Endothelial cell of umbilical vein (primary cell): Measurements from ENCODE around the gene AMER2. TPM values are rescaled to one million over a fixed set of nuclear protein-coding genes. Genes with fewer than 3 reads are reported as not detected.

ENCODE experiments used
- BruUV-seq: library from RNA; stranded (reverse); fragments of 400-500 nt; replicated peaks from 2 replicates; lab custom pipeline; 2021; lab: Mats Ljungman, UMichigan
- CTCF ChIA-PET: fragments of 300-600, 350-600 bp; sonication (Branson Sonifier 250); formaldehyde crosslinking; loops from one replicate; lab custom pipeline; 2021; ENCODE audit warnings: antibody characterized with exemption, inconsistent platforms; lab: Charles Lee
- POLR2A ChIA-PET: fragments of 300-600, 350-600 bp; sonication (Branson Sonifier 250); formaldehyde crosslinking; loops from one replicate; lab custom pipeline; 2021; ENCODE audit warnings: antibody characterized with exemption, inconsistent platforms; lab: Charles Lee
- DNase-seq: peaks from one replicate; pipeline ENCODE4 v3.0.0-alpha.2; 2011; ENCODE audit warnings: low read depth, low spot score
- FAIRE-seq: peaks from 2 replicates; lab custom pipeline; 2011; peaks lifted over from hg19 to GRCh38; lab: Jason Lieb, UNC
- H2AFZ ChIP-seq: 2 replicates; pipeline ENCODE4 v1.6.0; 2012; ENCODE audit warnings: low read depth, low read length, control low read depth, inconsistent platforms
- H3K27ac ChIP-seq: 2 replicates; pipeline ENCODE4 v1.5.1; 2011; ENCODE audit warnings: low read depth, mild to moderate bottlenecking, control low read depth, low read length, moderate library complexity; ENCODE audit not compliant: insufficient read depth
- H3K27me3 ChIP-seq, 2 experiments: 2 replicates each; pipeline versions ENCODE4 v1.6.0 to v1.6.1; 2011; ENCODE audit warnings: low read length in 2 of 2, mixed read lengths in 1 of 2; ENCODE audit not compliant: control insufficient read depth in 2 of 2, insufficient read depth in 2 of 2
- H3K36me3 ChIP-seq, 2 experiments: 2 replicates in 1 of 2; 3 replicates in 1 of 2; pipeline ENCODE4 v1.5.1; 2011; ENCODE audit warnings: low read length in 2 of 2, mild to moderate bottlenecking in 1 of 2, moderate library complexity in 1 of 2; ENCODE audit not compliant: control insufficient read depth in 2 of 2, insufficient read depth in 2 of 2; ENCODE audit errors: extremely low read depth in 1 of 2
- H3K4me1 ChIP-seq: 3 replicates; pipeline ENCODE4 v1.5.1; 2011; ENCODE audit warnings: mild to moderate bottlenecking, low read length; ENCODE audit not compliant: control insufficient read depth, insufficient read depth; ENCODE audit errors: extremely low read depth
- H3K4me2 ChIP-seq: 2 replicates; pipeline ENCODE4 v1.6.1; 2011; ENCODE audit warnings: low read length, control low read depth, mixed read lengths; ENCODE audit not compliant: insufficient read depth
- H3K4me3 ChIP-seq, 3 experiments: fragments of 200-600 bp in 1 of 3; sonication (generic), shearing (Covaris generic) in 1 of 3; replicated peaks in 1 of 3; 2 replicates each; pipeline ENCODE4 v1.5.1; 2011 to 2016; ENCODE audit warnings: control low read depth in 3 of 3, low read length in 3 of 3, mild to moderate bottlenecking in 2 of 3, inconsistent platforms in 1 of 3, low read depth in 1 of 3, moderate library complexity in 1 of 3; ENCODE audit not compliant: insufficient read depth in 1 of 3
- H3K79me2 ChIP-seq: 2 replicates; pipeline ENCODE4 v1.6.0; 2012; ENCODE audit warnings: low read length, inconsistent platforms; ENCODE audit not compliant: control insufficient read depth, insufficient read depth
- H3K9ac ChIP-seq: replicated peaks from 2 replicates; pipeline ENCODE3; 2011; ENCODE audit warnings: low read length, control low read depth; ENCODE audit not compliant: insufficient read depth; ENCODE audit errors: extremely low read depth
- H3K9me1 ChIP-seq: replicated peaks from 3 replicates; pipeline ENCODE4 v1.6.0; 2011; ENCODE audit warnings: mild to moderate bottlenecking, low read length; ENCODE audit not compliant: control insufficient read depth, insufficient read depth; ENCODE audit errors: extremely low read depth
- H3K9me3 ChIP-seq: replicated peaks from 2 replicates; pipeline ENCODE4 v1.5.1; 2012; ENCODE audit warnings: low read length, inconsistent platforms; ENCODE audit not compliant: control insufficient read depth, insufficient read depth
- H4K20me1 ChIP-seq: replicated peaks from 2 replicates; pipeline ENCODE3; 2011; ENCODE audit warnings: mild to moderate bottlenecking, low read length; ENCODE audit not compliant: control insufficient read depth, insufficient read depth; ENCODE audit errors: extremely low read depth
- CTCF ChIP-seq, 2 donors: IDR thresholded peaks; 1 replicate in 1 of 2; 2 replicates in 1 of 2; pipeline ENCODE4 v1.5.1; 2011; ENCODE audit warnings: low read length in 2 of 2, mild to moderate bottlenecking in 2 of 2, moderate library complexity in 2 of 2, control low read depth in 1 of 2, inconsistent platforms in 1 of 2, low read depth in 1 of 2; ENCODE audit not compliant: insufficient read depth in 1 of 2; ENCODE audit errors: extremely low read depth in 1 of 2
- EZH2 ChIP-seq: IDR thresholded peaks from 2 replicates; pipeline ENCODE4 v1.6.1; 2012; ENCODE audit warnings: borderline replicate concordance, low read depth, mild to moderate bottlenecking, moderate library complexity, low read length, inconsistent platforms; ENCODE audit not compliant: severe bottlenecking
- FOS ChIP-seq: IDR thresholded peaks from 2 replicates; pipeline ENCODE4 v1.6.1; 2011; ENCODE audit warnings: mild to moderate bottlenecking, low read length, moderate library complexity, borderline replicate concordance; ENCODE audit not compliant: insufficient read depth
- GATA2 ChIP-seq: IDR thresholded peaks from 2 replicates; pipeline ENCODE4 v1.7.0; 2011; ENCODE audit warnings: low read depth, mild to moderate bottlenecking, moderate library complexity, mixed read lengths, low read length; ENCODE audit not compliant: insufficient read length, insufficient read depth
- JUN ChIP-seq: IDR thresholded peaks from 2 replicates; pipeline ENCODE4 v1.6.1; 2011; ENCODE audit warnings: borderline replicate concordance, low read depth; ENCODE audit not compliant: insufficient read length, insufficient read depth
- MYC ChIP-seq: IDR thresholded peaks from one replicate; pipeline ENCODE4 v1.6.1; 2011; ENCODE audit warnings: mild to moderate bottlenecking, low read depth, low read length
- POLR2A ChIP-seq: IDR thresholded peaks from 2 replicates; pipeline ENCODE4 v1.6.1; 2012; ENCODE audit warnings: low read depth, mild to moderate bottlenecking, control low read depth, low read length
- POLR2AphosphoS5 ChIP-seq: IDR thresholded peaks from 2 replicates; pipeline ENCODE4 v1.6.1; 2012; ENCODE audit warnings: low read depth, mild to moderate bottlenecking, control low read depth, low read length, moderate library complexity; ENCODE audit not compliant: insufficient read depth
- dilution Hi-C: fragments of 300-500 bp; cut with MboI; formaldehyde crosslinking; loops from one replicate; pipeline ENCODE4 v1.15.0; 2019; ENCODE audit warnings: low sequenced_read_pairs; ENCODE audit not compliant: extremely low pct_ligation_motif_present
- intact Hi-C: fragments of 100-400 bp; cut with micrococcal nuclease; formaldehyde crosslinking; loops from one replicate; pipeline ENCODE4 v1.10.0; 2022
- polyA plus RNA-seq, 4 experiments: library from polyadenylated mRNA; depleted of rRNA in 3 of 4; stranded (reverse) in 3 of 4; unstranded in 1 of 4; fragments of >200 nt; gene quantifications; 2 replicates each; pipeline versions ENCODE4 v1.2.1 to v1.2.3, GENCODE V29; 2011 to 2012; ENCODE audit warnings: missing spikeins in 1 of 4
- total RNA-seq: library from RNA; stranded (reverse); gene quantifications from 2 replicates; pipeline ENCODE4 v1.2.3, GENCODE V29; 2021
- TF ChIP-seq, protein P1 (sequence below): IDR thresholded peaks from 2 replicates; pipeline ENCODE4 v1.6.1; 2011; ENCODE audit not compliant: insufficient read depth, insufficient read length

Gene AMER2
- total and polyA plus RNA-seq, 2 donors (not counting 3 experiments of a cell fraction or from before 2014, with no cell fraction given) = not detected

- ChIA-PET CTCF (no interaction called here), POLR2A (no interaction called here)
- H3K4me2 ChIP-seq = no peak overlapping the region
- no TSS peak for BruUV-seq
- H3K36me3 ChIP-seq = no peaks in the 10 kb centered on the region
- no peaks in the 10 kb centered on the region for H3K79me2 ChIP-seq
- TF ChIP-seq EZH2 (no peak), FOS (no peak), POLR2A (no peak), POLR2AphosphoS5 (no peak), JUN (no peak), CTCF (IDR thresholded peaks at IDR 0.05; ENCODE audit: extremely low read depth in 1 of 2, insufficient read depth in 1 of 2, low read depth in 1 of 2, low read length in 2 of 2) (no peak), MYC (no peak), GATA2 (no peak)
- TF ChIP-seq, protein P1, sequence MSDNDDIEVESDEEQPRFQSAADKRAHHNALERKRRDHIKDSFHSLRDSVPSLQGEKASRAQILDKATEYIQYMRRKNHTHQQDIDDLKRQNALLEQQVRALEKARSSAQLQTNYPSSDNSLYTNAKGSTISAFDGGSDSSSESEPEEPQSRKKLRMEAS = no peak
- H3K9me1 ChIP-seq = no peaks in the 10 kb centered on the region
- H3K9ac ChIP-seq = no peak overlapping the region
- H3K27me3 ChIP-seq = no peaks in the 10 kb centered on the region
- H3K4me1 ChIP-seq = no peaks in the 10 kb centered on the region
- no peak overlapping the region for H3K27ac ChIP-seq
- dilution Hi-C loops = no loop called here
- no peak overlapping the region for H2AFZ ChIP-seq
- FAIRE-seq (no peak), DNase-seq (no peak)
- H3K9me3 ChIP-seq = no peaks in the 10 kb centered on the region
- intact Hi-C loops = no loop called here
- no peaks in the 10 kb centered on the region for H4K20me1 ChIP-seq
- no peak overlapping the region for H3K4me3 ChIP-seq
These were observed 14.4 kb downstream of the AMER2 start for GRCh38 chr13:25157681-25158080.
